ENCODE measurements around the gene MYO3B.

Gene MYO3B

GRCh38 chr2:170191166-170191866 lies 13.4 kb downstream of the MYO3B start:
- in situ Hi-C loops (cut with MboI; ENCODE audit: low sequenced_read_pairs, unreplicated experiment) = no loop called here
- DNase-seq (ENCODE audit: low spot score) = no peak
- no peak for TF ChIP-seq CTCF (IDR thresholded peaks at IDR 0.05; ENCODE audit: borderline replicate concordance, control extremely low read depth, extremely low read depth, insufficient read depth, missing control alignments)

DNA sequence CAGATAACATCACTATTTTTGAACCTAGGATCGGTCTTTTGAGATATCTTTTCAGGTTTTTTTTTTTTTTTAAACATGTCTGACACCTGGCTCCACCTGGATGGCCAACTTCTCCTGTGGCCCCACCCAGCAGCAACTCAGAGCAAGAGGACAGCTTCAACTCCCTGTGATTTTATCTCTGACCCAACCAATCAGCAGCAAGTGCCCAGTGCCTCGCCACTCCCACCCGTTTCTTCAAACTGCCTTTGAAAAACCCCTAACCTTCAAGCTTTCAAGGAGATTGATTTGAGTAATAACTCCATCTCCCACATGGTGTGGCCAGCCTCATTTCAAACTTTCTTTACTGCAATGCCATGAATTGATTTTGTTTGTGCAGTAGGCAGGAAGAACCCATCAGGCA lies 19.0 kb downstream of the MYO3B start:
- TF ChIP-seq CTCF (IDR thresholded peaks at IDR 0.05; ENCODE audit: borderline replicate concordance, control extremely low read depth, extremely low read depth, insufficient read depth, missing control alignments) = no peak
- no peak for DNase-seq (ENCODE audit: low spot score)
- in situ Hi-C loops (cut with MboI; ENCODE audit: low sequenced_read_pairs, unreplicated experiment) = no loop called here

DNA sequence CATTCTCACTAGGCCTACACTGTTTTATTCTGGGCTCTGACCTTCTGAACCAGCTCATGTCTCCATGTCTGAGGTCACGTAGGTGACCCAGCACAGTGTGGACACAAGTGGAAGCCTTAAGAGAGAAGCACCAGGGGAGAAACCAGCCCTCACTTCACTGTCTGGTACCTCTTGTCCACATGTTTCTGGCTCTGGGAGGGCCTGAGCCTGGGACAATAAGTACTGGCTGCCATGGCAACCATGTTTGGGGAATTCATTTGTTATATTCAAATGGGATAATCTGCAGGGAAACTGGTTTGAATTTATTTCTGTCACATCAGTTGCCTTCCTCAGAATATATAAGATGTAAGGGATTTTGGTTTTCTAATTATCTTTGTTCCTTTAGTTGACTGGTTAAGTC lies 23.3 kb downstream of the MYO3B start:
- no peak for TF ChIP-seq CTCF (IDR thresholded peaks at IDR 0.05; ENCODE audit: borderline replicate concordance, control extremely low read depth, extremely low read depth, insufficient read depth, missing control alignments)
- in situ Hi-C loops (cut with MboI; ENCODE audit: low sequenced_read_pairs, unreplicated experiment) = no loop called here

DNA sequence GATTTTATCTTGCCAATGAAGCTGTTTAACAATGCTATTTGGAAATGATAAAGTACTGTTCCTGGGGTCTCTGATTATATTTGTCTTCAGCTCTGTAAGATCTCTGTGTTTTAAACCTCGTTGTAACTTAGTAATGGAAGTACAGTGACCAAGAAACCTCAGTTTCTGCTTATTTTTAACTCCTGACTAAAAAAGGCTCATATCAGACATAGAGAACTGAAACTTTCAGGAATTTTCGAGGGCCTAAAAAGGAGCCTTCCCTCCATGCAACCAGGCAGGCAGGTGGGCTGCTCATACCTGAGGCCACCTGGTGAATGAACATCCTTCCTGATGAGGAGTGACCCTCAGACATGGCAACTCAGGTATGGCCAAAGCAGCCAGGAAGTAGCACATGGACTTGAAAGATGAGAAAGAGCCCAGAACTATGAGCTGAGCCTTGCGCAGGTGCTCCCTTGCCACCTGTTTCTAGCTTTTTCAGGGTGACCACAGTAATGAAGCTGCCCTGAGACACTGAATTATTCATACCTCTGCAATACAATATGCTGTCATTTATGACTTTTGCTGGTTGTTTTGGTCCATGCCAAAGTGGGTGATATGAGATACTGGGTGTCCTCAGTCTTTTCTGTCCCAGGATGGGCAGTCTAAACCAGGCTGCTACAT lies 23.9 kb downstream of the MYO3B start:
- no peak for DNase-seq (ENCODE audit: low spot score)
- TF ChIP-seq CTCF (IDR thresholded peaks at IDR 0.05; ENCODE audit: borderline replicate concordance, control extremely low read depth, extremely low read depth, insufficient read depth, missing control alignments) = no peak

More for the DNA sequence above, 23.3 kb downstream of the MYO3B start:
- no peak for DNase-seq (ENCODE audit: low spot score)

GRCh38 chr2:170202437-170202836 lies 24.5 kb downstream of the MYO3B start:
- in situ Hi-C loops (cut with MboI; ENCODE audit: low sequenced_read_pairs, unreplicated experiment) = no loop called here
- no peak for DNase-seq (ENCODE audit: low spot score)
- TF ChIP-seq CTCF (IDR thresholded peaks at IDR 0.05; ENCODE audit: borderline replicate concordance, control extremely low read depth, extremely low read depth, insufficient read depth, missing control alignments) = no peak

More for the DNA sequence above, 23.9 kb downstream of the MYO3B start:
- in situ Hi-C loops (cut with MboI; ENCODE audit: low sequenced_read_pairs, unreplicated experiment) = no loop called here

- DNase-seq (ENCODE audit: low spot score) = no peak
- no peak for TF ChIP-seq CTCF (IDR thresholded peaks at IDR 0.05; ENCODE audit: borderline replicate concordance, control extremely low read depth, extremely low read depth, insufficient read depth, missing control alignments)
- in situ Hi-C loops (cut with MboI; ENCODE audit: low sequenced_read_pairs, unreplicated experiment) = no loop called here
Measured at GRCh38 chr2:170204298-170204951, 26.5 kb downstream of the MYO3B start.
